ENCODE data around the gene PPP6R3.
"Not testable (repeated sequence)": the region's sequence is repeated elsewhere in the genome, so short reads cannot be mapped to it uniquely, and the experiment has no call there.

GRCh38 chr11:68635172-68635571 lies 174.6 kb downstream of the PPP6R3 start:
- TF ChIP-seq, protein P1, sequence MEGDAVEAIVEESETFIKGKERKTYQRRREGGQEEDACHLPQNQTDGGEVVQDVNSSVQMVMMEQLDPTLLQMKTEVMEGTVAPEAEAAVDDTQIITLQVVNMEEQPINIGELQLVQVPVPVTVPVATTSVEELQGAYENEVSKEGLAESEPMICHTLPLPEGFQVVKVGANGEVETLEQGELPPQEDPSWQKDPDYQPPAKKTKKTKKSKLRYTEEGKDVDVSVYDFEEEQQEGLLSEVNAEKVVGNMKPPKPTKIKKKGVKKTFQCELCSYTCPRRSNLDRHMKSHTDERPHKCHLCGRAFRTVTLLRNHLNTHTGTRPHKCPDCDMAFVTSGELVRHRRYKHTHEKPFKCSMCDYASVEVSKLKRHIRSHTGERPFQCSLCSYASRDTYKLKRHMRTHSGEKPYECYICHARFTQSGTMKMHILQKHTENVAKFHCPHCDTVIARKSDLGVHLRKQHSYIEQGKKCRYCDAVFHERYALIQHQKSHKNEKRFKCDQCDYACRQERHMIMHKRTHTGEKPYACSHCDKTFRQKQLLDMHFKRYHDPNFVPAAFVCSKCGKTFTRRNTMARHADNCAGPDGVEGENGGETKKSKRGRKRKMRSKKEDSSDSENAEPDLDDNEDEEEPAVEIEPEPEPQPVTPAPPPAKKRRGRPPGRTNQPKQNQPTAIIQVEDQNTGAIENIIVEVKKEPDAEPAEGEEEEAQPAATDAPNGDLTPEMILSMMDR (IDR thresholded peaks at IDR 0.05) = not testable (repeated sequence)
- TF ChIP-seq SIN3A (IDR thresholded peaks at IDR 0.05; ENCODE audit: borderline replicate concordance, insufficient read depth, low read depth, low read length) = not testable (repeated sequence)

Data from Panc1 (cell line).